ENCODE results near the gene CFAP61. TPM values are rescaled to one million over a fixed set of nuclear protein-coding genes. Genes with fewer than 3 reads are reported as not detected.

Gene CFAP61
- total and polyA plus RNA-seq, 8 donors, result 0.95 to 5.3 (median 3.2) TPM; not detected in 1

DNA sequence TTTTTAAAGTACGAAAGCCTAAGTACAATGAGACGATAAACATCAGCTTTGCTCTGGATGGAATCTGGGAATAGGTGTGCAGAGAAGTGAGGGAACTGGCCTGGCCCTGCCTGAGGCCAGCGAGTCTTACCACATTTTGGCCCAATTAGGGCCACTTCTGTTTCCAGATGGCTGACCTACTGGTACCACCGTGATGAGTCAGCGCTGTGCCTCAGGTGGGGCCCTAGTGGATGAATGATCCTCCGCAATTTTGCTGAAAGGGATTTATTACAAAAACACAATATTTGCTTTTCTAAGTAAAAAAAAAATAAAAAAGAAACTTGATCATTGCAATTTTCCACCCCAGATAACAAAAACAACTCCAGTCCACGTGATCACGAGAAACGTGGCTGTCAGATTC lies 338.1 kb downstream of the CFAP61 start:
- TF ChIP-seq, protein P1, sequence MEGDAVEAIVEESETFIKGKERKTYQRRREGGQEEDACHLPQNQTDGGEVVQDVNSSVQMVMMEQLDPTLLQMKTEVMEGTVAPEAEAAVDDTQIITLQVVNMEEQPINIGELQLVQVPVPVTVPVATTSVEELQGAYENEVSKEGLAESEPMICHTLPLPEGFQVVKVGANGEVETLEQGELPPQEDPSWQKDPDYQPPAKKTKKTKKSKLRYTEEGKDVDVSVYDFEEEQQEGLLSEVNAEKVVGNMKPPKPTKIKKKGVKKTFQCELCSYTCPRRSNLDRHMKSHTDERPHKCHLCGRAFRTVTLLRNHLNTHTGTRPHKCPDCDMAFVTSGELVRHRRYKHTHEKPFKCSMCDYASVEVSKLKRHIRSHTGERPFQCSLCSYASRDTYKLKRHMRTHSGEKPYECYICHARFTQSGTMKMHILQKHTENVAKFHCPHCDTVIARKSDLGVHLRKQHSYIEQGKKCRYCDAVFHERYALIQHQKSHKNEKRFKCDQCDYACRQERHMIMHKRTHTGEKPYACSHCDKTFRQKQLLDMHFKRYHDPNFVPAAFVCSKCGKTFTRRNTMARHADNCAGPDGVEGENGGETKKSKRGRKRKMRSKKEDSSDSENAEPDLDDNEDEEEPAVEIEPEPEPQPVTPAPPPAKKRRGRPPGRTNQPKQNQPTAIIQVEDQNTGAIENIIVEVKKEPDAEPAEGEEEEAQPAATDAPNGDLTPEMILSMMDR (IDR thresholded peaks at IDR 0.05), result no peak
- peaks cover 0 to 65% of the 10 kb centered on the region in 2 donors for H3K36me3 ChIP-seq
- peaks cover 0 to 10% of the 10 kb centered on the region in 2 donors for H3K4me1 ChIP-seq
- no peak overlapping the region for H3K27ac ChIP-seq
- no peaks in the 10 kb centered on the region for H3K27me3 ChIP-seq
- DNase-seq (no peak), ATAC-seq (no peak)
- intact Hi-C loops (cut with DNase I), result no loop called here
- no peak overlapping the region for H3K4me3 ChIP-seq
- no peaks in the 10 kb centered on the region for H3K9me3 ChIP-seq

- Histone ChIP-seq H3K9me3 (no peaks in the 10 kb centered on the region), H3K27me3 (no peaks in the 10 kb centered on the region), H3K4me3 (no peak overlapping the region), H3K27ac (no peak overlapping the region), H3K4me1 (peaks cover 0 to 10% of the 10 kb centered on the region in 2 donors), H3K36me3 (peaks cover 0 to 73% of the 10 kb centered on the region in 2 donors)
- ATAC-seq, result no peak
- intact Hi-C loops (cut with DNase I), result no loop called here
- TF ChIP-seq, protein P1 (IDR thresholded peaks at IDR 0.05), result no peak
- DNase-seq, result no peak
Measured at GRCh38 chr20:20391115-20391514, 338.8 kb downstream of the CFAP61 start.

- no peak for ATAC-seq
- Histone ChIP-seq H3K4me1 (peaks cover 0 to 10% of the 10 kb centered on the region in 2 donors), H3K4me3 (no peak overlapping the region), H3K36me3 (peaks cover 0 to 79% of the 10 kb centered on the region in 2 donors), H3K27me3 (no peaks in the 10 kb centered on the region), H3K27ac (no peak overlapping the region), H3K9me3 (no peaks in the 10 kb centered on the region)
- no peak for DNase-seq
- intact Hi-C loops (cut with DNase I), result no loop called here
- TF ChIP-seq, protein P1 (IDR thresholded peaks at IDR 0.05), result no peak
Measured at GRCh38 chr20:20391766-20392165, 339.4 kb downstream of the CFAP61 start.

DNA sequence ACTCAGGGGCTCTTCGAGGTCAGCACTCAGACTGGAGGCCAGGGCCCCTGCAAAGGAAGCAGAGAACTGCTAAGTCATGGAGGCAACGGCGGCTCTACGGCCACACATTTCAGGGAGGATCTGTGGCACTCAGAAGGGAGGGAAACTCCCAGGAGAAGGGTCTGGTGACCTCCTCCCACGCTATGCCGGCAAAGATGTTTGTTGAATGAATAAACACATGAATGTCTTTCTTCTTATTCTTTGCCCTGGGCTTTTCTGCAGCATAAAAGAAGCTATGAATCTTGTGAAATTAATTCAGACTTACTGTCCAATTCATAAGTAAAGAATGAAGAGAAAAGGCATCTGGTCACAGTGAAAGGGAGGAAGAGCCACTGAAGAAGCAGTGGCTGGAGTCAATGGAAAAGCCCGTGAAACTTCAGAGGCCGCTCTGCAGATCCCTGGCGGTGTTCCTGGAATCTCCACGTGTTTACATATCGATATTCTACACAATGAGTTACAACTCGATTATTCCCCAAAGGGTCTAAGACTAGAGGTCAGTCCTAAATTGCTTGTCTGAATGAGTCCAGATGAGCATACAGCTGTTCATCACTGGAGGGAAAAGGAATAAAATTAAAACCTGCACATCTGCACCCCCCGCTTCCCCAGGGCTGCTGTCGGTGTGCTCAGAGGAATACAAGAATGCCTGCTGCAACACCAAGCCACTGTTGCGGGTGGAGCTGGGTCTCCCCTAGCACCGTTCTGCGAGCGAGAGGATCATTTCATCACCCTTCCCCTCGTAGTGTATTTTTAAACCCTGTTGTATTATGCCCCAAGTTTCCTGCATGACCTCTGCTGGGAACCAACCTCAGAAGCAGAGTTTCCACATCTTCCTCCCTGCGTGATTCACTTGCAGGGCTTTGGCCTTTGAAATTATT lies 341.1 kb downstream of the CFAP61 start:
- peaks cover 0 to 10% of the 10 kb centered on the region in 2 donors for H3K4me1 ChIP-seq
- TF ChIP-seq, protein P1 (IDR thresholded peaks at IDR 0.05), result no peak
- DNase-seq, result no peak
- no peak for ATAC-seq
- peaks cover 0 to 94% of the 10 kb centered on the region in 2 donors for H3K36me3 ChIP-seq
- no peak overlapping the region for H3K27ac ChIP-seq
- intact Hi-C loops (cut with DNase I), result no loop called here
- H3K9me3 ChIP-seq, result no peaks in the 10 kb centered on the region
- H3K27me3 ChIP-seq, result no peaks in the 10 kb centered on the region
- H3K4me3 ChIP-seq, result no peak overlapping the region

DNA sequence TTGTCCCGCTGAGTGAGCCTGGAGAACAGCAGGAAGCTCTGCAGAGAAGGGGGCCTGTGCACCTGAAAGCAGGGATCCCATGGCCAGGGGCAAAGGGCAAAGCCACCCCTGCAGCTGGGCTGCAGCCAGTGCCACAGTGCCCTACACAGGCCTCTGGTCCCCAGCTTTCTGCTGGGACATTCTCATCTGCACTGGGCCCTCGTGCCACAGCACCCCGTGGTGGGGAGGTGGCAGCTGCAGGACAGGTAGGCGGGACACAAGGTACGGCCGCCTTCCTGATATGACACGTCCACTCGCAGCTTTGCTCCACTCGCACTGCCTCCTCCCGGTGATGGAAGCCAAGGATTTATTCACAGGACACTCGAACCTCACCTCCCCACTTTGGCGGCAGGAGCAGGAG lies 342.8 kb downstream of the CFAP61 start:
- intact Hi-C loops (cut with DNase I), result no loop called here
- H3K9me3 ChIP-seq, result no peaks in the 10 kb centered on the region
- H3K36me3 ChIP-seq, result peaks cover 0 to 98% of the 10 kb centered on the region in 2 donors
- H3K27me3 ChIP-seq, result no peaks in the 10 kb centered on the region
- DNase-seq, result no peak
- peaks cover 0 to 10% of the 10 kb centered on the region in 2 donors for H3K4me1 ChIP-seq
- no peak overlapping the region for H3K4me3 ChIP-seq
- no peak overlapping the region for H3K27ac ChIP-seq
- no peak for ATAC-seq
- TF ChIP-seq, protein P1 (IDR thresholded peaks at IDR 0.05), result no peak

All from left lung (tissue), 10 donors.